Measurements from ENCODE around the gene UBE2Q2. TPM values are rescaled to one million over a fixed set of nuclear protein-coding genes. Genes with fewer than 3 reads are reported as not detected.

UBE2Q2 gene
- polyA plus RNA-seq, 3 donors = 13.6 to 22.1 (median 20.9) TPM

- Histone ChIP-seq H3K36me3 (replicated peaks in 1 of 2; ENCODE audit: control insufficient read depth in 1 of 2, insufficient read depth in 2 of 2, low read length in 2 of 2) (no peaks in the 10 kb centered on the region), H4K20me1 (ENCODE audit: insufficient read depth, low read length) (no peaks in the 10 kb centered on the region), H3K79me2 (ENCODE audit: insufficient read depth, low read length) (no peaks in the 10 kb centered on the region), H3K4me1 (ENCODE audit: control insufficient read depth in 1 of 2, insufficient read depth in 2 of 2, low read length in 2 of 2) (peaks cover 14 to 15% of the 10 kb centered on the region in 2 donors), H3K9me3 (replicated peaks in 1 of 2; ENCODE audit: control insufficient read depth in 1 of 2, insufficient read depth in 1 of 2, low read length in 2 of 2) (no peaks in the 10 kb centered on the region), H3K27me3 (ENCODE audit: control insufficient read depth in 2 of 2, insufficient read depth in 2 of 2, low read length in 2 of 2) (no peaks in the 10 kb centered on the region), H2AFZ (ENCODE audit: insufficient read depth, low read depth, low read length, poor library complexity, severe bottlenecking) (peak overlapping the region; percentile 39), H3K9ac (ENCODE audit: insufficient read depth, low read length, poor library complexity, severe bottlenecking) (no peak overlapping the region), H3K27ac (ENCODE audit: low read depth in 1 of 2, low read length in 2 of 2) (no peak overlapping the region), H3K4me3 (replicated peaks in 1 of 3; ENCODE audit: low read depth in 2 of 3, low read length in 3 of 3) (no peak overlapping the region), H3K4me2 (replicated peaks; ENCODE audit: extremely low read depth, low read length, poor library complexity, severe bottlenecking) (no peak overlapping the region)
- Mint-ChIP-seq H3K4me1 (peaks cover 19% of the 10 kb centered on the region), H3K4me3 (no peak overlapping the region), H3K36me3 (peaks cover 0 to 2% of the 10 kb centered on the region in 2 donors), H3K27me3 (ENCODE audit: low read depth in 3 of 3) (peaks cover 0 to under 1% (median 0%) of the 10 kb centered on the region in 3 donors), H3K27ac (no peak overlapping the region), H3K9me3 (no peaks in the 10 kb centered on the region)
- no peak for TF ChIP-seq CTCF (IDR thresholded peaks at IDR 0.05)
- DNase-seq = no peak
- no CpG with 5 or more reads among the region's 1 CpG for WGBS (ENCODE audit: insufficient coverage)
- intact Hi-C loops (cut with micrococcal nuclease) = no loop called here
Observed at GRCh38 chr15:75831806-75832102, 11.5 kb upstream of the UBE2Q2 start.

- Mint-ChIP-seq H3K27me3 (ENCODE audit: low read depth in 3 of 3) (no peaks in the 10 kb centered on the region), H3K9me3 (no peaks in the 10 kb centered on the region), H3K4me3 (no peak overlapping the region), H3K36me3 (peaks cover 0 to 2% of the 10 kb centered on the region in 2 donors), H3K4me1 (peaks cover 19% of the 10 kb centered on the region), H3K27ac (no peak overlapping the region)
- Histone ChIP-seq H3K9me3 (replicated peaks in 1 of 2; ENCODE audit: control insufficient read depth in 1 of 2, insufficient read depth in 1 of 2, low read length in 2 of 2) (no peaks in the 10 kb centered on the region), H3K4me3 (replicated peaks in 1 of 3; ENCODE audit: low read depth in 2 of 3, low read length in 3 of 3) (no peak overlapping the region), H4K20me1 (ENCODE audit: insufficient read depth, low read length) (no peaks in the 10 kb centered on the region), H3K36me3 (replicated peaks in 1 of 2; ENCODE audit: control insufficient read depth in 1 of 2, insufficient read depth in 2 of 2, low read length in 2 of 2) (no peaks in the 10 kb centered on the region), H3K27ac (ENCODE audit: low read depth in 1 of 2, low read length in 2 of 2) (no peak overlapping the region), H3K79me2 (ENCODE audit: insufficient read depth, low read length) (no peaks in the 10 kb centered on the region), H3K27me3 (ENCODE audit: control insufficient read depth in 2 of 2, insufficient read depth in 2 of 2, low read length in 2 of 2) (no peaks in the 10 kb centered on the region), H3K9ac (ENCODE audit: insufficient read depth, low read length, poor library complexity, severe bottlenecking) (no peak overlapping the region), H3K4me2 (replicated peaks; ENCODE audit: extremely low read depth, low read length, poor library complexity, severe bottlenecking) (no peak overlapping the region), H2AFZ (ENCODE audit: insufficient read depth, low read depth, low read length, poor library complexity, severe bottlenecking) (no peak overlapping the region), H3K4me1 (ENCODE audit: control insufficient read depth in 1 of 2, insufficient read depth in 2 of 2, low read length in 2 of 2) (peaks cover 17 to 19% of the 10 kb centered on the region in 2 donors)
- intact Hi-C loops (cut with micrococcal nuclease) = no loop called here
- 73% methylated on average over 3 of the region's 3 CpGs for WGBS (ENCODE audit: insufficient coverage)
- no peak for TF ChIP-seq CTCF (IDR thresholded peaks at IDR 0.05)
- no peak for DNase-seq
Observed at GRCh38 chr15:75832114-75832513, 11.1 kb upstream of the UBE2Q2 start.

Measured in CD14-positive monocyte (primary cell).